GM12865 (cell line): ENCODE data around the gene ARHGEF28.
A peak's percentile ranks its signal among the peaks of the same experiment; 100 is the strongest.

Experiments used
- DNase-seq: peaks from one replicate; pipeline ENCODE4 v3.0.0; 2010; ENCODE audit warnings: low read depth
- H3K4me3 ChIP-seq: 2 replicates; pipeline ENCODE4 v1.5.1; 2011; ENCODE audit warnings: mild to moderate bottlenecking, low read depth, low read length, control low read depth
- TF ChIP-seq, protein P1 (sequence below): IDR thresholded peaks from 2 replicates; pipeline ENCODE4 v1.5.1; 2011; ENCODE audit warnings: low read length, control low read depth, low read depth, inconsistent platforms; ENCODE audit not compliant: insufficient read depth; ENCODE audit errors: missing control alignments

ARHGEF28 gene

DNA sequence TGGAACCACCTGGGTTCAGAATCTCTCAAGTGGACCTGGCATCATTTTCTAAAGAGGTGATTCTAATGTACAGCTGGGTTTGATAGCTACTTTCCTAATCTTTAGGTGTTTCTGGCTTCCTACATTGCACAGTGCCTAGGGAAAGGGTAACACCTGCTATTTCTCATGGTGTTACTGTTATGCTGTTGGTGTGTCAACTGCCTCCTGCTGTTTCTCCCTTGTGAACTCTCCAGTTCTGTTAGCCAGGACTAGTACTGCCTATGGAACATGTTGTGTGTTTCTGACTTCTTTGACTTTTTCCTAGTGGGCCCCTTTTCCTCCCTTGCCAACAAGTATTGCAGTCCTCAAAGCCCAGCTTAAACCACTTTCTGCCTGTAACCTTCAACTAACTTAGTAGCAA lies 5.5 kb downstream of the ARHGEF28 start:
- no peak for DNase-seq
- TF ChIP-seq, protein P1, sequence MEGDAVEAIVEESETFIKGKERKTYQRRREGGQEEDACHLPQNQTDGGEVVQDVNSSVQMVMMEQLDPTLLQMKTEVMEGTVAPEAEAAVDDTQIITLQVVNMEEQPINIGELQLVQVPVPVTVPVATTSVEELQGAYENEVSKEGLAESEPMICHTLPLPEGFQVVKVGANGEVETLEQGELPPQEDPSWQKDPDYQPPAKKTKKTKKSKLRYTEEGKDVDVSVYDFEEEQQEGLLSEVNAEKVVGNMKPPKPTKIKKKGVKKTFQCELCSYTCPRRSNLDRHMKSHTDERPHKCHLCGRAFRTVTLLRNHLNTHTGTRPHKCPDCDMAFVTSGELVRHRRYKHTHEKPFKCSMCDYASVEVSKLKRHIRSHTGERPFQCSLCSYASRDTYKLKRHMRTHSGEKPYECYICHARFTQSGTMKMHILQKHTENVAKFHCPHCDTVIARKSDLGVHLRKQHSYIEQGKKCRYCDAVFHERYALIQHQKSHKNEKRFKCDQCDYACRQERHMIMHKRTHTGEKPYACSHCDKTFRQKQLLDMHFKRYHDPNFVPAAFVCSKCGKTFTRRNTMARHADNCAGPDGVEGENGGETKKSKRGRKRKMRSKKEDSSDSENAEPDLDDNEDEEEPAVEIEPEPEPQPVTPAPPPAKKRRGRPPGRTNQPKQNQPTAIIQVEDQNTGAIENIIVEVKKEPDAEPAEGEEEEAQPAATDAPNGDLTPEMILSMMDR: no peak
- no peak overlapping the region for H3K4me3 ChIP-seq

DNA sequence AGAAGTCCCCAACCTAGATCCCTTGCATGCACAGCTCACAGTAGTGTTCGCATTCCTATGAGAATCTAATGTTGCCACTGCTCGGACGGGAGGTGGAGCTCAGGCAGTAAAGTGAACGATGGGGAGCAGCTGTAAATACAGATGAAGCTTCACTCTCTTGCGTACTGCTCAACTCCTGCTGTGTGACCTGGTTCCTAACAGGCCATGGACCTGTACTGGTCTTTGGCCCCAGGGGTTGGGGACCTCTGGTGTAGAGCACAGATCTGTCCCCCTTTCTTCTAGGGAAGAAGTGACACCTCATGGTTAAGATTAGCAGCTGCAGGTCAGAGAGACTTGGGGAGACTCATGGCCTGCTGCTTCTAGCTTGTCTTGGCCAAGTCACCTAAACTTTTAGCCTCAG lies 7.1 kb downstream of the ARHGEF28 start:
- peak; percentile 51 for DNase-seq
- TF ChIP-seq, protein P1: peak; percentile 4
- H3K4me3 ChIP-seq: no peak overlapping the region

DNA sequence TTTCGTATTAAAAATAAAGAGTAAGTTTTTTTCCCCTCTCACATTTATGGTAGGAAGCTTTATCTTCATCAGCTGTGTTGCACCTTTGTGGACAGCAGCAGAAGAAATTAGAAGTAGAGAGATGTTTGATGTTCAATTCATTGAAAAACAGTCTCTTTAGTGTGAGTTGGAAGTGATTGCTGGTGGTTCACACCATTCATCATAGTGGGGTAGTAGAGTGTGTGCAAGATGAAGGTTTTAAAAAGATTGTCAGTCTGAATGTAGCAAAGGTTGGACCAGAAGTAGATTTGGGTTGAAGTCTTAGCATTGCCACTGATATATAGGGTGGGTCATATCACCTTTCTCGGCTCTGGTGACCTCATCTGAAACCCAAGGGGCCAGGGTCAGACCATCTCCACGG lies 10.4 kb downstream of the ARHGEF28 start:
- no peak overlapping the region for H3K4me3 ChIP-seq
- TF ChIP-seq, protein P1: no peak

DNA sequence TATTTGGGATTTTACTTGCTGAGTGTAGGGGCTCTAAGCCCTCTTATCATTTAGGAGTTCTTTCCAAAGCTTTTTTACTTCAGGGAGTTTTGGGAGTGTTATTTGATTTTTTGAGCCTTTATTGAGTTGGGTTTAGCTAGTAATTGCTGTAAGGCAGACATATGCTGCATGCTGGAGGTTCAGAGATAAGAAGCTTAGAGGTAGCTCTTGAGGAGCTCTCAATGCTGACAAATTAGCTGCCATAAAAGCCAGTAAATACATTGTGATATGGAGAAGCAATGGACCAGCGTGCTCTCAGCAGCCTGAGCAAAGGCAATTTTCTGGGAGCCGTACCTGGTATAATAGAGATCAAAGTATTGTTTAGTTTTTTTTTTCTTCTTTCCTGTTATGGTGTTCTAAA lies 11.6 kb downstream of the ARHGEF28 start:
- TF ChIP-seq, protein P1: no peak
- no peak overlapping the region for H3K4me3 ChIP-seq
- DNase-seq: no peak

More for the DNA sequence above, 10.4 kb downstream of the ARHGEF28 start:
- no peak for DNase-seq

DNA sequence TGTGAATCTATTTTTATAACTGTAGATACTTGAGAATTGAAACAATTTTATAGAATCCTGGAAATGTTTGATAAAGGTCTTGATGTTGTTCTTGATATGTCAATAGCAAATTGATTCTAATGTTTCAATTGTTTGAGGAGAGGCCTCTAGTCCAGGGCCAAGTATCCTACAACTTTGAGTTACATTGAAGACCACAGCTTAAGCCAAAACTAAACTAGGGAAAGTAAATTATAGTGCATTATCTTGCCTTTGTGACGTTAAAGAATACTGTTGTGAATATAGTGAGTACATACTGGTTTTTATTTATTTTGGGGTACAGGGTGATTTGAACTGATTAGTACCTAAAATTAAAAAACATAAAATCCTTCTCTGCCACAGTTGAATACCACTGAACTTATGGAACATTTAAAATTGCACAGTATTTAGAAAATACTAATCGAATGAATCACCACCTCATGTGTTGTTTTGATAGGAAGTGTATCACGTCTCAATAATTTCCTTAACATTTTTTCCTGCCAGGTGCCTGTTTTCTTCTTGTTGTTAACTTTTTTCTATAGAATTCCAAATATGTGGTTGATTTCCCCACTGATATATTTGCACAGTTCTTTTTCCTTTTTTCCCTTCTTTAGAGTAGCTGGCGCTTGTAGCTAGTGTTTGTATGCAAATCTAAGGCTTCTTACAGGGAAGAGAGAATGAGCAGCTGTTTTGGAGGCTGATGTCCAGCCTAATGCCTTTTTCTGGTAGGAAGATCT lies 12.5 kb downstream of the ARHGEF28 start:
- no peak overlapping the region for H3K4me3 ChIP-seq
- TF ChIP-seq, protein P1: no peak
- DNase-seq: no peak

DNA sequence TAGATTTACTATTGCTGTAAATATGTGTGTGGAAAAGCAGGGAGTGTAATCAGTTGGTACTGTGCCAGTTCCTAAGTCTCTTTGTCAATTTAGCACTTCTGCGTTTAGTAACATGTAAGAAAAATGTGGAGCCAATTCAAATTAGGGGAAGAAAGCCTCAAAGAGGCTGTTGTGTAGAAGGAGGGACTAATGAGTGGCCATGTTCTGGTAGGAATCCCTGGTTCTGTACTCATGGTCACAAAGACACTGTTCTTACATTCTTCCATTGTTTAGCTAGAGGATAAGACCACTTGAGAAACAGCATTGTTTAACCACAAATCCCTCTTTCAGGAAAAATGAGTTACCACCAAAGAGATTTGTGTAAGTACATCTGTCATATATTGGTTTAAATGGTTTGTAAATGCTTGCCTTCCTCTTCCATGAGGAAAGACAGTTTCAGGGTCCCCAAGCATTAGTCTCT lies 14.9 kb downstream of the ARHGEF28 start:
- H3K4me3 ChIP-seq: no peak overlapping the region
- TF ChIP-seq, protein P1: no peak
- DNase-seq: no peak

DNA sequence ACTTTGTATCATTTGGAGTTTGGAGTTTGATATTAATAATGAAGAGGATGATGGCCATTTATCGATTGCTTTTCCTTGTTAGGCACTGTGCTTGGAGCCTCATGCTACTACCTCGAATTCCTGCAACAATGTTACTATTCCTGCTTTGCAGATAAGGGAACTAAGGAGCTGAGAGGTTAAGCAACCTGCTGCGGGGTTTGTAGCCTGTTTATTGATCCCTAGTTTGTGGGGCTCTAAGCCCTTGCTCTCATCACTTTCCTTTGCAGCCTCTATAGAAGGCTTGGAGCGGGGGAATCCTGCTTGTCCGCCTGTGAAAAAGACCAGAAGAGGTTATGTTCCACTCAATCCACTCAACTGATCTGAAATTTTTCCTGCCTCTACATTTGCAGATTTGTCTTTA lies 15.8 kb downstream of the ARHGEF28 start:
- TF ChIP-seq, protein P1: no peak
- no peak for DNase-seq
- H3K4me3 ChIP-seq: no peak overlapping the region
